Activated gamma-delta T cell treated with anti-CD3 and anti-CD28 coated beads, Interleukin-2, amount 50 U/mL, for 16 hours (primary cell): ENCODE data around the gene GPR37.

Source experiments
- DNase-seq: peaks from one replicate; pipeline ENCODE4 v3.0.0-alpha.2; 2020; ENCODE audit warnings: low read depth

GPR37 gene

DNA sequence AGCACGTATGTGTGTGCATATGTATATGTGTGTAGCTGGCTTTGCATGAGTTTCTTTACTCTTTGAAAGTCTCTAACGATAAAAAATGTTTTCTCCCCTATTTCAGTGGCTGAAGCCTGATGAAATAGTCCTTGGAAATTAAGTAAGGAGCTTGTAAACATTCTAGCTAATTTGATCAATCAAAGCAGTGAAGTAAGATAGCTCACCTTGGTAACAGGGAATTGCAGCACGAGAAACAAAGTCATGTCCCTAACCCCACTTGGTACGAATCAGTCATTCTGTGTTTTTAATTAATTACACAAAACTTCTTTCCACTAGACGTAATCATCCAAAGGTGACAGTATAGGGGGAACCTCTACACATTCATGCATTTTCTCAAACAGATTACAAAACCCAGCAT lies 41.5 kb downstream of the GPR37 start:
- no peak for DNase-seq

DNA sequence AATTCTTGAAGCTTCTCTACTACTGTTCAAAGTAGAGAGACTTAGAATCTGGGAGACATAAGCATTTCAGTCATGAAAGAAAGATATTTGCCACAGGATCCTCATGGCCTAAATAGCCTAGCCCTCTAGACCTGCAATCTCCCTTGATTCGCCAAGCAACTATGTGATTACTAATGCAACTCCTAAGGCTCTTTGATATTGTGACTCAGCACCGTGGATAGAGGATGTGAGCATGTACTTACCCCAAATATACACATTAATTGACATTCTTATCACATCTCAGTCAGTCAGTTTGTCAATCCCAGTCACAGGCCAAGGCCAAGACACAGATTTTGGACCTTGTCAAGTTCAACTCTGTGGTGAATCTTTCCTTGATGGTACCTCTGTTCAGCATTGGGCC lies 42.6 kb downstream of the GPR37 start:
- no peak for DNase-seq

DNA sequence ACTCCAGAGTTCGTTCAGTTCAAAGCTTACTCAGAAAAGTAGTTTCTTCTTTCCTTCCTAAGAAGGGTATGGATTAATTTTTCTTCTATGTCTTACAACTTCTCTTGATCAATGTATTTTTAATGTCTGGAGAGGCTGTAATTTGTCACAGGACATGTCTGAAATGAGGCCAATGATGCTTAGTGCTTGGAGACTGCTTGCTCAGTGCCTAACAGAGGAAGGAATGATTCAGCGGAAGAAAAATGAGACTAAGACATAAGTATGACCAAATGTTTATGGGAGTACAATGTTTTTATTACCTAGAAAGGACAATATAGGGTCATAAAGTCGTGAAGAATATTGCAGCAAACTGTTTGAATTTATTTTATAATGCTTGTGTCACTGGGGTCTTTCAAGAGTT lies 43.3 kb downstream of the GPR37 start:
- no peak for DNase-seq

DNA sequence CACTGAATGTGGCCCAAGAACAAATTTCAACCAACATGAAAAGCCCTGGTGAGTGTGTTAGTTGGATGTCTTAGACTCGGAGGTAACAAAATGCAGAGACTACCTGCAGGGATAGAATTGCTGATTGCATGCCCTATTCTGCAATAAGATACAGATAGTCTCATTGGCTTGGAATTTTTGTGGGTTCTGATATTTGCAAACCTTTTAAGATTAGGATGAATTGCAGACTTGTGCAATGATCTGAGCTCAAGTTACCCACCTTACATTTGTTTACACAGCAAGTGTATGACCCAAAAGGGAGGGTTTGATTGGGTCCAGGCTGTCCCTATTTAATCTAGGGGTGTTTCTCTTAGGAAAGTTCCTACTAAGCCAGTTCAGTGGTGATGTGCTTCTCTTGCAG lies 45.4 kb downstream of the GPR37 start:
- DNase-seq: no peak

DNA sequence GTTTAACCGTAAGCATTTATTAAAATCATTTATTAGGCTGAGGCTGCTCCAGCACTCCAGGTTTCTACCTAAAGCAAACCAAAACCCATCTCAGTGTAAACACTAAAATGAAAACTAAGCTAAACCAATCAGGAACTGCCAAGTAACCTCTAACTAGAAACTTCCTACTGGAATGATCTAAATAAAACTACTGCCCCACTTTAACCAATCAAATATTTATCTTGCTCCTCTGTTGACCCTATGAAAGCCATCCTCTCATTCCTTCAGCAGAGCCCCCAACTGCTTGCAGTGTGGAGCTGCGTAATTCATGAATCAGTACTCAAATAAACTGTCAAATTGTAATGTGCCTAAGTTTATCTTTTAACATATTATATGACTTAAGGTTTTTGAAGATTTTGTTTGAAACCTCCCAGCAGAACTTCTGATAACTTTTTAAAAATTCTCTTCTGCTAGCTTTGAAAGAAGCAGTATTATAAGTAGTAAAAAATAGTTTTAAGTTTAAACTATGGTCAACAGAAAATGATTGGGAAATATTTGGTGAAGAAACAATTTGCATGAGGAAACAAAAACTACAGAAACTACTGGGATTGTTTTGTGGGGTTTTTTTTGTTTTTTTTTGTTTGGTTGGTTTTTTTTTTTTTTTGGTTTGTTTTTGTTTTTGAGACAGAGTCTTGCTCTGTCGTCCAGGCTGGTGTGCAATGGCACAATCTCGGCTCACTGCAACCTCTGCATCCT lies 47.4 kb downstream of the GPR37 start:
- no peak for DNase-seq

DNA sequence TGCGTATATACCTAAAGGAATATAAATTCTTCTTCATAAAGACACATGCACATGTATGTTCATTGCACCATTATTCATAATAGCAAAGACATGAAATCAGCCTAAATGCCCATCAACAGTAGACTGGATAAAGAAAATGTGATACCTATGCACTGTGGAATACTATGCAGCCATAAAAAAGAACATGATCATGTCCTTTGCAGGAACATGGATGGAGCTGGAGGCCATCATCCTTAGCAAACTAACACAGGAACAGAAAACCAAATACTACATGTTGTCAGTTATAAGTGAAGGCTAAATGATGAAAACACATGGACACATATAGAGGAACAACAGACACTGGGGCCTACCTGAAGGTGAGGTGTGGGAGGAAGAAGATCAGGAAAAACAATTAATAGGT lies 48.7 kb downstream of the GPR37 start:
- no peak for DNase-seq

DNA sequence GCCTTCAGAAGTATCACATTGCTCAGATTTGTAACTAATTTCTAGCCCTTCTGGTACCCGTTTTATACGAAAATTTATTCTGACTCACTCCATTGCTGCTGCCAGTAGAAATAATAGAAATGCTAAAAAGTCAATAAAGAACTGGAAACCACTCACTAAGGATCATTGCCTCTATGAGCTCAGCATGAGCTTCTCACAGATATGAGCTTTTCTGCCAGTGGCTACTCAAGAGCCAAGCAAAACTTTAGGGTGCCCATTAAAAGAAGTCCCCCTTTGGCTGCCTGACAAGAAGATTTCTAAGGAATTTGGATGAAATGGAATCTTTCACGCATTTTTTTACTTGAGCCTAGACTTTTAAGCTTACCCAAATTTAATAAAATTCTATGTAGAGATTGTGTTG lies 52.5 kb downstream of the GPR37 start:
- DNase-seq: no peak

DNA sequence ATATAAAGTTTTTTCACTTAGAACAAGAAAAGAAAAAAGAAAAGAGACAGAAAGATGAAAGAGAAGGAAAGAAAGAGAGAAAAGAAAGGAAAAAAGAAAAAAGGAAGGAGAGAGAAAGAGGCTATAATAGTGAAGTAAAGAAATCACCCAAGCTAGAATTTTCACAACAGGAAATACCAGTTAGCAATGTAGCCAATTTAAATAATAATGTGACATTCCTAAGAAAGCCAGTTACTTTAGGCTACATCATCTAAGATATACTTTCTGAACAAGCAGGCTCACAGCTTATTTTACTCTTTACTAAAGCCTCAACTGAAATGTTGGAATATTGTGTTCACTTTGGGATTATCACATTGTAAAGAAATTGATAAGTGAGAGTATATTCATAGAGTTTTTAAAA lies 53.6 kb downstream of the GPR37 start:
- DNase-seq: no peak

DNA sequence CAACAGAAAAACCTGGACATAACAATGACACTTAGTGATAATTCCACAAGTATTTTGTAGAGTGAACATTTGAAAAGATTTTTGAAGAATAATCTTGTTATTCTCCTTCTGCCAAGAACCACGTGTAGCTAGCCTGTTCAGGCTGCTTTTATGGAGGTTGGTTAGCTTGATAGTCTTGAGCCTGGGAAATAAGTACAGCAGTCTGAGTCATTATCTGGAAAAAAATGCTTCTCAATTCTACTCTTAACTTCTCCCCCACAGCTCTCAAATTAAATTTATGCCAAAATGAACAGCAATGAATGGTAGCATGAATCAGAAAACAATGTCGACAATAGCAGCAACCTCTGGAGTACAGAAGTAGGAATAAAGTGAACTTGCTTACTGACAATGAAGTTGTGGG lies 63.2 kb downstream of the GPR37 start:
- no peak for DNase-seq

DNA sequence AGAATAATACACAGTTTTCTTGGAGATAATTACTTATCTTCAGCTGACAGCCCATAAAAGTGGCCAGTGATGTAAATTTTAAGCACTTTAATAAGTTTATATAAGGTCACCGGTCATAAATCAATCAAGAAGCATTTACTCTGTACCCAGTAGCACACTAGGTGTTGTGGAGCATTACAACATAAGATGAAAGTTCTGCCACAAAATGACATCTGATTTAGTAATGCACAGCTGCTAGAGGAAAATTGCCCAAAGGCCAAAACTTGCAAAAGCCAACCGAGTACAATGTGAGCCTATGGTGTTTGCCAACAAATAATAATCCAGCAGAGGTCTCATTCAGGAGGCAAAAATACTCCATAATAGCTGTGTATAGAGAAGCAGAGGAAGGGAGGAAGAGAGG lies 63.6 kb downstream of the GPR37 start:
- no peak for DNase-seq

DNA sequence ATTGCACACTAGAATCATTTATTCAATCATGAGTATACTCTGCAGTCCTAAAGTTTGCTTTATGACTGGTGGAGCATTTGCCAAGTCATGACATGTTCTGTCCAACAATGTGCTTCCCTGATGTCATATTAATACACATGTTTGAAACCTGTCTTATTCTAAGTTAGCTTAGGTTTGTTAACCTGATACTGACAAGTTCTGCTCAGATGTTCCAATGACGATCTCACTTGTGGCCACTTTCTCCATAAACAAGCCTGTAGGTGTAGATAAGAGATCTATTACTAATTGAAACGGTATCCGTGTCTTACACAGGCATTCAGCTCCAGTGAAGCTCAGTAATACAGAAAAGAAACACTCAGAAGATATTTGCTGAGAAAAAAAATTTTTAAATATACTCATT lies 64.9 kb downstream of the GPR37 start:
- DNase-seq: no peak

DNA sequence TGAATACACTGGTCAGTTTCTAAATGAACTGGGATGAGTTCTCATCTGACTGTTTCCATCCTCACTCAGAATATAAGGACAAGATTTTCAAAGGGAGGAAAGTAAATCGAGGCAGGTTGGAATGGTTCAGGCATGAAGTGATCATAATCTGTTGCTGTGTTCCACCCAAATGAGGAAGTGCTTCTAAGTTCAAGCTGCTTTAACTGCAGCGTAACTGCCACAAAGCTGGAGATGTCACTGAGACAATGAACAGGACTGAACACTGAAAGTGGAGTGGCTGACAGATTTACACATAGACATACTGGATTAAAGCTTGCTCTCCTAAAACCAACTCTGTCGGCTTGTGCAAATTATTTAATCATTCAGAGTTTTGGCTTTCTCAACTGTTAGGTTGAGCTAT lies 66.6 kb downstream of the GPR37 start:
- DNase-seq: no peak

DNA sequence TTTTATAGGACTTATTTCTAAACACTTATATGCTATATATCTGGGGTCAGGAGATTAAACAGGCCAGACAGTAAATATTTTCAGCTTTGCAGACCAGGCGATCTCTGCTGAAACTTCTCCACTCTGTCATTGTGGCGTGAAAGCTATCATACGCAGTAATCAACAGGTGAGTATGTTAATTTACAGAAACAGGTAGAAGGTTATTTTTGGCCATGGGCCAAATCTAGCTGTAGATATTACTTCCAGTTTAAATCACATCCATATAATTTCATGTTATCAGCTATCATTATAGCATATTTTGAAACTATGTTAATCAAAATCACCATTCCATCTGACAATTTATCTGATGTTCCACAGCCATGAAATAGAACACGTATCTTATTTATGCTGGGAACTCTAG lies 67.8 kb downstream of the GPR37 start:
- DNase-seq: no peak
